ENCODE measurements around the gene JUND.
A peak's percentile ranks its signal among the peaks of the same experiment; 100 is the strongest.

Gene JUND

GRCh38 chr19:18262144-18262543 lies 19.3 kb downstream of the JUND start:
- TF ChIP-seq EP300 (IDR thresholded peaks at IDR 0.05; ENCODE audit: borderline replicate concordance), result no peak
- no peak for TF ChIP-seq RAD21 (IDR thresholded peaks at IDR 0.05; ENCODE audit: low read depth)
- no peak for TF ChIP-seq NFIC (IDR thresholded peaks at IDR 0.05)
- TF ChIP-seq MAX (IDR thresholded peaks at IDR 0.05), result no peak

GRCh38 chr19:18261474-18261873 lies 19.9 kb downstream of the JUND start:
- TF ChIP-seq CREB1 (IDR thresholded peaks at IDR 0.05; ENCODE audit: low read depth) (no peak), NFIC (IDR thresholded peaks at IDR 0.05) (no peak), EP300 (IDR thresholded peaks at IDR 0.05; ENCODE audit: borderline replicate concordance) (no peak), FOXM1 (IDR thresholded peaks at IDR 0.05; ENCODE audit: borderline replicate concordance, low read depth) (no peak)

- no peak for TF ChIP-seq EGR1 (IDR thresholded peaks at IDR 0.05)
- TF ChIP-seq CREB1 (IDR thresholded peaks at IDR 0.05; ENCODE audit: low read depth), result no peak
- TF ChIP-seq RAD21 (IDR thresholded peaks at IDR 0.05; ENCODE audit: low read depth), result no peak
- TF ChIP-seq FOXM1 (IDR thresholded peaks at IDR 0.05; ENCODE audit: borderline replicate concordance, low read depth), result no peak
- no peak for TF ChIP-seq EP300 (IDR thresholded peaks at IDR 0.05; ENCODE audit: borderline replicate concordance)
- TF ChIP-seq MAX (IDR thresholded peaks at IDR 0.05), result no peak
These were observed 21.5 kb downstream of the JUND start for GRCh38 chr19:18259893-18260292.

- TF ChIP-seq USF1 (IDR thresholded peaks at IDR 0.05) (peak; percentile 10; the same call in 1 of the 2 replicates), YY1 (IDR thresholded peaks at IDR 0.05; ENCODE audit: low read depth) (no peak)
These were observed 23.6 kb downstream of the JUND start for GRCh38 chr19:18257503-18258470.

GRCh38 chr19:18254546-18255503 lies 26.6 kb downstream of the JUND start:
- TF ChIP-seq EP300 (IDR thresholded peaks at IDR 0.05; ENCODE audit: borderline replicate concordance) (no peak), RAD21 (IDR thresholded peaks at IDR 0.05; ENCODE audit: low read depth) (peak; percentile 29; the same call in 1 of the 2 replicates), TAF1 (IDR thresholded peaks at IDR 0.05; ENCODE audit: low read depth) (no peak), USF1 (IDR thresholded peaks at IDR 0.05) (no peak), EGR1 (IDR thresholded peaks at IDR 0.05) (no peak), CEBPB (IDR thresholded peaks at IDR 0.05) (no peak), CREB1 (IDR thresholded peaks at IDR 0.05; ENCODE audit: low read depth) (no peak), TEAD4 (IDR thresholded peaks at IDR 0.05) (no peak), FOXM1 (IDR thresholded peaks at IDR 0.05; ENCODE audit: borderline replicate concordance, low read depth) (no peak), REST (IDR thresholded peaks at IDR 0.05; ENCODE audit: low read depth) (no peak), ZBTB7A (IDR thresholded peaks at IDR 0.05; ENCODE audit: low read depth) (no peak), NFIC (IDR thresholded peaks at IDR 0.05) (no peak), MAX (IDR thresholded peaks at IDR 0.05) (no peak), TCF12 (IDR thresholded peaks at IDR 0.05; ENCODE audit: low read depth) (peak; percentile 67)

GRCh38 chr19:18253716-18254115 lies 27.7 kb downstream of the JUND start:
- TF ChIP-seq TAF1 (IDR thresholded peaks at IDR 0.05; ENCODE audit: low read depth) (no peak), MAX (IDR thresholded peaks at IDR 0.05) (peak; percentile 32; the same call in 1 of the 2 replicates)

- TF ChIP-seq NFIC (IDR thresholded peaks at IDR 0.05) (no peak), RAD21 (IDR thresholded peaks at IDR 0.05; ENCODE audit: low read depth) (no peak), TEAD4 (IDR thresholded peaks at IDR 0.05) (no peak), TAF1 (IDR thresholded peaks at IDR 0.05; ENCODE audit: low read depth) (no peak), EGR1 (IDR thresholded peaks at IDR 0.05) (no peak), TCF12 (IDR thresholded peaks at IDR 0.05; ENCODE audit: low read depth) (no peak), USF1 (IDR thresholded peaks at IDR 0.05) (no peak), FOXM1 (IDR thresholded peaks at IDR 0.05; ENCODE audit: borderline replicate concordance, low read depth) (no peak)
These were observed 28.3 kb downstream of the JUND start for GRCh38 chr19:18253130-18253529.
